HepG2 (cell line): ENCODE data around the gene LRR1.

ENCODE experiments used
- AHDC1 ChIP-seq: sonication (generic); formaldehyde crosslinking; IDR thresholded peaks from 2 replicates; pipeline ENCODE4 v1.5.1; 2020; ENCODE audit warnings: mild to moderate bottlenecking, missing genetic modification reagents, borderline replicate concordance
- CENPBD1 ChIP-seq: sonication (generic); formaldehyde crosslinking; IDR thresholded peaks from 2 replicates; pipeline ENCODE4 v1.8.0; 2022; ENCODE audit warnings: missing genetic modification reagents, low read depth, mild to moderate bottlenecking, borderline replicate concordance
- CTCF ChIP-seq: sonication (generic); formaldehyde crosslinking; IDR thresholded peaks from 2 replicates; pipeline ENCODE4 v1.5.0; 2020; ENCODE audit warnings: mild to moderate bottlenecking, missing genetic modification reagents, moderate library complexity
- FOXP1 ChIP-seq, 2 experiments: fragments of 450-650 bp in 1 of 2; IDR thresholded peaks; 2 replicates each; pipeline ENCODE4 v1.6.1; 2017 to 2018; ENCODE audit warnings: antibody characterized with exemption in 1 of 2
- GABPA ChIP-seq, 2 experiments: IDR thresholded peaks; 2 replicates each; pipeline ENCODE4 v1.6.1; 2011 to 2016; ENCODE audit warnings: low read depth in 2 of 2, low read length in 1 of 2, missing biosample characterization in 1 of 2, missing genetic modification characterization in 1 of 2
- MTA3 ChIP-seq: sonication (generic); formaldehyde crosslinking; IDR thresholded peaks from 2 replicates; pipeline ENCODE4 v1.4.0; 2020; ENCODE audit warnings: missing genetic modification reagents
- NBN ChIP-seq: fragments of 450-650 bp; conservative IDR thresholded peaks from 2 replicates; pipeline ENCODE4 v1.6.1; 2017
- NCOR1 ChIP-seq: fragments of 200-600 bp; sonication (generic); IDR thresholded peaks from 2 replicates; pipeline ENCODE4 v1.7.0; 2017; ENCODE audit warnings: antibody characterized with exemption, low read length, borderline replicate concordance
- NR1H2 ChIP-seq: sonication (generic); formaldehyde crosslinking; IDR thresholded peaks from 2 replicates; pipeline ENCODE4 v1.8.1; 2022; ENCODE audit warnings: low read depth, missing genetic modification reagents, borderline replicate concordance
- REST ChIP-seq, 2 experiments: IDR thresholded peaks; 2 replicates each; pipeline ENCODE4 v1.6.1; 2011 to 2012; ENCODE audit warnings: low read length in 2 of 2, borderline replicate concordance in 1 of 2, low read depth in 1 of 2, mild to moderate bottlenecking in 1 of 2, moderate library complexity in 1 of 2
- RFXANK ChIP-seq: IDR thresholded peaks from 2 replicates; pipeline ENCODE4 v1.6.1; 2016
- SMAD1 ChIP-seq: sonication (generic); formaldehyde crosslinking; IDR thresholded peaks from 2 replicates; pipeline ENCODE4 v1.4.0; 2020; ENCODE audit warnings: missing genetic modification reagents, low read depth, mild to moderate bottlenecking, borderline replicate concordance
- SYNCRIP ChIP-seq: fragments of 200-400 bp; formaldehyde crosslinking; IDR thresholded peaks from 2 replicates; pipeline ENCODE4 v1.6.1; 2018; ENCODE audit warnings: mild to moderate bottlenecking, low read depth, low read length; ENCODE audit not compliant: insufficient read depth
- ZNF687 ChIP-seq: sonication (generic); formaldehyde crosslinking; IDR thresholded peaks from 2 replicates; pipeline ENCODE4 v1.5.1; 2020; ENCODE audit warnings: mild to moderate bottlenecking, missing genetic modification reagents, moderate library complexity

GRCh38 chr14:49615776-49616175 lies 17.0 kb downstream of the LRR1 start:
- TF ChIP-seq SMAD1 (CRISPR knock-in tag), result no peak
- no peak for TF ChIP-seq SYNCRIP
- no peak for TF ChIP-seq CENPBD1
- no peak for TF ChIP-seq REST (IDR thresholded peaks at IDR 0.05; ENCODE audit: borderline replicate concordance in 1 of 2, low read depth in 1 of 2, low read length in 2 of 2)
- no peak for TF ChIP-seq MTA3 (CRISPR knock-in tag)
- no peak for TF ChIP-seq CTCF
- TF ChIP-seq NCOR1, result no peak
- no peak for TF ChIP-seq RFXANK
- TF ChIP-seq GABPA (IDR thresholded peaks at IDR 0.05; ENCODE audit: low read depth, low read length), result no peak
- no peak for TF ChIP-seq GABPA (CRISPR knock-in tag; IDR thresholded peaks at IDR 0.05; ENCODE audit: low read depth)
- TF ChIP-seq ZNF687, result no peak
- no peak for TF ChIP-seq FOXP1 (IDR thresholded peaks at IDR 0.05)
- TF ChIP-seq FOXP1 (CRISPR knock-in tag; IDR thresholded peaks at IDR 0.05), result no peak
- no peak for TF ChIP-seq NR1H2 (CRISPR knock-in tag)
- TF ChIP-seq AHDC1 (CRISPR knock-in tag), result no peak
- no peak for TF ChIP-seq NBN
